Astrocyte (in vitro differentiated cells and primary cell): ENCODE data around the gene FBXL7.

Source experiments
- EZH2 ChIP-seq: IDR thresholded peaks from 2 replicates; pipeline ENCODE4 v1.6.1; 2012; ENCODE audit warnings: mild to moderate bottlenecking, low read length, inconsistent platforms; ENCODE audit not compliant: insufficient read depth
- TF ChIP-seq, protein P1 (sequence below): IDR thresholded peaks from 2 replicates; pipeline ENCODE4 v1.5.1; 2011; ENCODE audit warnings: low read depth, mild to moderate bottlenecking, inconsistent platforms, low read length, moderate library complexity; ENCODE audit not compliant: insufficient read depth

- TF ChIP-seq, protein P1, sequence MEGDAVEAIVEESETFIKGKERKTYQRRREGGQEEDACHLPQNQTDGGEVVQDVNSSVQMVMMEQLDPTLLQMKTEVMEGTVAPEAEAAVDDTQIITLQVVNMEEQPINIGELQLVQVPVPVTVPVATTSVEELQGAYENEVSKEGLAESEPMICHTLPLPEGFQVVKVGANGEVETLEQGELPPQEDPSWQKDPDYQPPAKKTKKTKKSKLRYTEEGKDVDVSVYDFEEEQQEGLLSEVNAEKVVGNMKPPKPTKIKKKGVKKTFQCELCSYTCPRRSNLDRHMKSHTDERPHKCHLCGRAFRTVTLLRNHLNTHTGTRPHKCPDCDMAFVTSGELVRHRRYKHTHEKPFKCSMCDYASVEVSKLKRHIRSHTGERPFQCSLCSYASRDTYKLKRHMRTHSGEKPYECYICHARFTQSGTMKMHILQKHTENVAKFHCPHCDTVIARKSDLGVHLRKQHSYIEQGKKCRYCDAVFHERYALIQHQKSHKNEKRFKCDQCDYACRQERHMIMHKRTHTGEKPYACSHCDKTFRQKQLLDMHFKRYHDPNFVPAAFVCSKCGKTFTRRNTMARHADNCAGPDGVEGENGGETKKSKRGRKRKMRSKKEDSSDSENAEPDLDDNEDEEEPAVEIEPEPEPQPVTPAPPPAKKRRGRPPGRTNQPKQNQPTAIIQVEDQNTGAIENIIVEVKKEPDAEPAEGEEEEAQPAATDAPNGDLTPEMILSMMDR = no peak
- no peak for TF ChIP-seq EZH2
These were observed 143.8 kb downstream of the FBXL7 start for GRCh38 chr5:15643731-15644130.
